OCI-LY1 (cell line): ENCODE measurements around the gene EDDM3A.

ENCODE experiments used
- H2AFZ ChIP-seq: fragments of 200-600 bp; sonication (generic), shearing (Covaris generic); 2 replicates; pipeline ENCODE4 v1.6.0; 2014; ENCODE audit warnings: antibody characterized with exemption, mild to moderate bottlenecking, low read length
- H3F3A ChIP-seq: fragments of 200-600 bp; sonication (generic), shearing (Covaris generic); 2 replicates; pipeline ENCODE4 v1.6.0; 2014; ENCODE audit warnings: mild to moderate bottlenecking, antibody characterized with exemption, low read length, moderate library complexity; ENCODE audit not compliant: insufficient read depth
- H3K27ac ChIP-seq: fragments of 200-600 bp; sonication (generic); 2 replicates; pipeline ENCODE4 v1.5.1; 2014; ENCODE audit warnings: low read length, mixed run types, mild to moderate bottlenecking, low read depth; ENCODE audit not compliant: poor library complexity, severe bottlenecking
- H3K27me3 ChIP-seq: fragments of 200-600 bp; sonication (generic); 2 replicates; pipeline ENCODE4 v1.6.0; 2014; ENCODE audit warnings: antibody characterized with exemption, mild to moderate bottlenecking, low read length, moderate library complexity; ENCODE audit not compliant: insufficient read depth
- H3K36me3 ChIP-seq: fragments of 200-600 bp; sonication (generic); 2 replicates; pipeline ENCODE4 v1.6.1; 2014; ENCODE audit warnings: mild to moderate bottlenecking, antibody characterized with exemption, low read length, moderate library complexity, mixed read lengths; ENCODE audit not compliant: insufficient read depth
- H3K4me1 ChIP-seq: fragments of 200-600 bp; sonication (generic); 2 replicates; pipeline ENCODE4 v1.5.1; 2014; ENCODE audit warnings: mild to moderate bottlenecking, low read length, moderate library complexity; ENCODE audit not compliant: insufficient read depth, severe bottlenecking
- H3K4me2 ChIP-seq: fragments of 200-600 bp; sonication (generic), shearing (Covaris generic); 2 replicates; pipeline ENCODE4 v1.6.1; 2014; ENCODE audit warnings: low read length
- H3K4me3 ChIP-seq: fragments of 200-600 bp; sonication (generic); 2 replicates; pipeline ENCODE4 v1.5.1; 2014; ENCODE audit warnings: low read length, low read depth, mild to moderate bottlenecking, mixed read lengths; ENCODE audit not compliant: poor library complexity, severe bottlenecking
- H3K79me2 ChIP-seq: fragments of 200-600 bp; shearing (Covaris generic); 2 replicates; pipeline ENCODE4 v1.6.1; 2016; ENCODE audit warnings: mixed run types, low read length, mixed read lengths; ENCODE audit not compliant: insufficient read depth
- H3K9ac ChIP-seq: fragments of 200-600 bp; sonication (generic), shearing (Covaris generic); 2 replicates; pipeline ENCODE4 v1.6.1; 2014; ENCODE audit warnings: mild to moderate bottlenecking, low read length, mixed read lengths
- H3K9me2 ChIP-seq: fragments of 200-600 bp; sonication (generic), shearing (Covaris generic); 2 replicates; pipeline ENCODE4 v1.6.1; 2014; ENCODE audit warnings: low read depth, mild to moderate bottlenecking, low read length, mixed read lengths
- H3K9me3 ChIP-seq: fragments of 200-600 bp; shearing (Covaris generic); 2 replicates; pipeline ENCODE4 v1.6.1; 2014; ENCODE audit warnings: low read length, mixed read lengths
- H4K20me1 ChIP-seq: fragments of 200-600 bp; sonication (generic), shearing (Covaris generic); 2 replicates; pipeline ENCODE4 v1.6.0; 2016; ENCODE audit warnings: mild to moderate bottlenecking, low read length; ENCODE audit not compliant: insufficient read depth
- CTCF ChIP-seq: fragments of 200-600 bp; sonication (generic), shearing (Covaris generic); IDR thresholded peaks from 2 replicates; pipeline ENCODE4 v1.5.1; 2017; ENCODE audit warnings: mild to moderate bottlenecking, antibody characterized with exemption, low read length, moderate library complexity, mixed read lengths
- EZH2 ChIP-seq: fragments of 200-600 bp; sonication (generic), shearing (Covaris generic); IDR thresholded peaks from 2 replicates; pipeline ENCODE4 v1.8.0; 2017; ENCODE audit warnings: borderline replicate concordance, mixed run types, mild to moderate bottlenecking, antibody characterized with exemption, low read length, moderate library complexity, mixed read lengths

EDDM3A gene

GRCh38 chr14:20732477-20732876 is 13.2 kb upstream of the EDDM3A start:
- Histone ChIP-seq H3K9me2 (no peaks in the 10 kb centered on the region), H3K9me3 (no peaks in the 10 kb centered on the region), H3K36me3 (no peaks in the 10 kb centered on the region), H2AFZ (no peak overlapping the region), H3K9ac (no peak overlapping the region), H3K4me2 (no peak overlapping the region), H3F3A (no peaks in the 10 kb centered on the region), H3K4me1 (no peaks in the 10 kb centered on the region), H3K79me2 (no peaks in the 10 kb centered on the region), H3K27me3 (no peaks in the 10 kb centered on the region), H4K20me1 (no peaks in the 10 kb centered on the region), H3K27ac (no peak overlapping the region), H3K4me3 (no peak overlapping the region)
- no peak for TF ChIP-seq EZH2
- no peak for TF ChIP-seq CTCF

- Histone ChIP-seq H3K27me3 (no peaks in the 10 kb centered on the region), H3K4me2 (no peak overlapping the region), H3K4me3 (no peak overlapping the region)
These were observed 12.6 kb upstream of the EDDM3A start for GRCh38 chr14:20732979-20733635.

GRCh38 chr14:20733684-20734429 is 11.8 kb upstream of the EDDM3A start:
- no peak overlapping the region for H3K4me2 ChIP-seq
- H3K9me2 ChIP-seq = no peaks in the 10 kb centered on the region
- no peaks in the 10 kb centered on the region for H3K9me3 ChIP-seq
- no peaks in the 10 kb centered on the region for H3K4me1 ChIP-seq
- H3K36me3 ChIP-seq = no peaks in the 10 kb centered on the region
- no peak overlapping the region for H3K27ac ChIP-seq
- H2AFZ ChIP-seq = no peak overlapping the region
- TF ChIP-seq EZH2 (no peak), CTCF (no peak)
- H4K20me1 ChIP-seq = no peaks in the 10 kb centered on the region
- H3K4me3 ChIP-seq = no peak overlapping the region
- no peaks in the 10 kb centered on the region for H3K79me2 ChIP-seq
- H3K9ac ChIP-seq = no peak overlapping the region
- no peaks in the 10 kb centered on the region for H3K27me3 ChIP-seq
- no peaks in the 10 kb centered on the region for H3F3A ChIP-seq

More at GRCh38 chr14:20732979-20733635, 12.6 kb upstream of the EDDM3A start:
- Histone ChIP-seq H3K79me2 (no peaks in the 10 kb centered on the region), H3F3A (no peaks in the 10 kb centered on the region), H3K4me1 (no peaks in the 10 kb centered on the region), H3K27ac (no peak overlapping the region), H3K9me3 (no peaks in the 10 kb centered on the region), H4K20me1 (no peaks in the 10 kb centered on the region), H3K9ac (no peak overlapping the region), H3K36me3 (no peaks in the 10 kb centered on the region), H3K9me2 (no peaks in the 10 kb centered on the region), H2AFZ (no peak overlapping the region)
- TF ChIP-seq EZH2 (no peak), CTCF (no peak)
